ENCODE measurements around the gene FAM217B. TPM values are rescaled to one million over a fixed set of nuclear protein-coding genes. Genes with fewer than 3 reads are reported as not detected.

Gene FAM217B
- total RNA-seq, 1 donor, result 5.8 TPM

GRCh38 chr20:59977086-59977485, 36.9 kb downstream of the FAM217B start:
- Histone ChIP-seq H3K4me2 (ENCODE audit: insufficient read depth, low read length) (no peak overlapping the region), H3K9me3 (ENCODE audit: low read depth, low read length) (no peaks in the 10 kb centered on the region), H2AFZ (ENCODE audit: low read length) (no peak overlapping the region), H3K27me3 (ENCODE audit: insufficient read depth, low read length) (no peaks in the 10 kb centered on the region), H3K4me1 (ENCODE audit: insufficient read depth, low read length) (no peaks in the 10 kb centered on the region), H3K79me2 (ENCODE audit: insufficient read depth, low read length) (no peaks in the 10 kb centered on the region), H3K36me3 (ENCODE audit: insufficient read depth, low read length) (no peaks in the 10 kb centered on the region), H3K27ac (ENCODE audit: low read depth, low read length) (no peak overlapping the region), H4K20me1 (ENCODE audit: insufficient read depth, low read length) (no peaks in the 10 kb centered on the region), H3K4me3 (ENCODE audit: insufficient read depth, low read length) (no peak overlapping the region)
- no peak for DNase-seq (ENCODE audit: insufficient read length, low spot score, missing footprints)
- TF ChIP-seq CTCF (IDR thresholded peaks at IDR 0.05; ENCODE audit: extremely low read depth, low read depth, low read length), result no peak

- H3K27ac ChIP-seq (ENCODE audit: low read depth, low read length), result no peak overlapping the region
- H3K4me1 ChIP-seq (ENCODE audit: insufficient read depth, low read length), result no peaks in the 10 kb centered on the region
- no peaks in the 10 kb centered on the region for H4K20me1 ChIP-seq (ENCODE audit: insufficient read depth, low read length)
- no peaks in the 10 kb centered on the region for H3K9me3 ChIP-seq (ENCODE audit: low read depth, low read length)
- DNase-seq (ENCODE audit: insufficient read length, low spot score, missing footprints), result no peak
- H2AFZ ChIP-seq (ENCODE audit: low read length), result no peak overlapping the region
- H3K4me3 ChIP-seq (ENCODE audit: insufficient read depth, low read length), result no peak overlapping the region
- no peaks in the 10 kb centered on the region for H3K36me3 ChIP-seq (ENCODE audit: insufficient read depth, low read length)
- no peak overlapping the region for H3K4me2 ChIP-seq (ENCODE audit: insufficient read depth, low read length)
- no peaks in the 10 kb centered on the region for H3K27me3 ChIP-seq (ENCODE audit: insufficient read depth, low read length)
- H3K79me2 ChIP-seq (ENCODE audit: insufficient read depth, low read length), result no peaks in the 10 kb centered on the region
- no peak for TF ChIP-seq CTCF (IDR thresholded peaks at IDR 0.05; ENCODE audit: extremely low read depth, low read depth, low read length)
These were observed 42.9 kb downstream of the FAM217B start for GRCh38 chr20:59983076-59983475.

GRCh38 chr20:59984541-59984940, 44.4 kb downstream of the FAM217B start:
- H3K36me3 ChIP-seq (ENCODE audit: insufficient read depth, low read length), result no peaks in the 10 kb centered on the region
- DNase-seq (ENCODE audit: insufficient read length, low spot score, missing footprints), result no peak
- TF ChIP-seq CTCF (IDR thresholded peaks at IDR 0.05; ENCODE audit: extremely low read depth, low read depth, low read length), result no peak
- no peak overlapping the region for H2AFZ ChIP-seq (ENCODE audit: low read length)
- H3K27ac ChIP-seq (ENCODE audit: low read depth, low read length), result no peak overlapping the region
- H4K20me1 ChIP-seq (ENCODE audit: insufficient read depth, low read length), result no peaks in the 10 kb centered on the region
- H3K79me2 ChIP-seq (ENCODE audit: insufficient read depth, low read length), result no peaks in the 10 kb centered on the region
- H3K27me3 ChIP-seq (ENCODE audit: insufficient read depth, low read length), result no peaks in the 10 kb centered on the region
- no peaks in the 10 kb centered on the region for H3K9me3 ChIP-seq (ENCODE audit: low read depth, low read length)
- H3K4me2 ChIP-seq (ENCODE audit: insufficient read depth, low read length), result no peak overlapping the region
- no peak overlapping the region for H3K4me3 ChIP-seq (ENCODE audit: insufficient read depth, low read length)
- H3K4me1 ChIP-seq (ENCODE audit: insufficient read depth, low read length), result no peaks in the 10 kb centered on the region

GRCh38 chr20:59985164-59985563, 45.0 kb downstream of the FAM217B start:
- Histone ChIP-seq H3K9me3 (ENCODE audit: low read depth, low read length) (no peaks in the 10 kb centered on the region), H3K36me3 (ENCODE audit: insufficient read depth, low read length) (no peaks in the 10 kb centered on the region), H3K27me3 (ENCODE audit: insufficient read depth, low read length) (no peaks in the 10 kb centered on the region), H3K4me2 (ENCODE audit: insufficient read depth, low read length) (no peak overlapping the region), H2AFZ (ENCODE audit: low read length) (no peak overlapping the region), H3K4me3 (ENCODE audit: insufficient read depth, low read length) (no peak overlapping the region), H3K27ac (ENCODE audit: low read depth, low read length) (no peak overlapping the region), H4K20me1 (ENCODE audit: insufficient read depth, low read length) (no peaks in the 10 kb centered on the region), H3K4me1 (ENCODE audit: insufficient read depth, low read length) (no peaks in the 10 kb centered on the region), H3K79me2 (ENCODE audit: insufficient read depth, low read length) (no peaks in the 10 kb centered on the region)
- no peak for DNase-seq (ENCODE audit: insufficient read length, low spot score, missing footprints)
- TF ChIP-seq CTCF (IDR thresholded peaks at IDR 0.05; ENCODE audit: extremely low read depth, low read depth, low read length), result no peak

Data from osteoblast (primary cell).